OCI-LY1 (cell line): ENCODE data around the gene TAS1R3.

Experiments
- H2AFZ ChIP-seq: fragments of 200-600 bp; sonication (generic), shearing (Covaris generic); 2 replicates; pipeline ENCODE4 v1.6.0; 2014; ENCODE audit warnings: antibody characterized with exemption, mild to moderate bottlenecking, low read length
- H3F3A ChIP-seq: fragments of 200-600 bp; sonication (generic), shearing (Covaris generic); 2 replicates; pipeline ENCODE4 v1.6.0; 2014; ENCODE audit warnings: mild to moderate bottlenecking, antibody characterized with exemption, low read length, moderate library complexity; ENCODE audit not compliant: insufficient read depth
- H3K27ac ChIP-seq: fragments of 200-600 bp; sonication (generic); 2 replicates; pipeline ENCODE4 v1.5.1; 2014; ENCODE audit warnings: low read length, mixed run types, mild to moderate bottlenecking, low read depth; ENCODE audit not compliant: poor library complexity, severe bottlenecking
- H3K27me3 ChIP-seq: fragments of 200-600 bp; sonication (generic); 2 replicates; pipeline ENCODE4 v1.6.0; 2014; ENCODE audit warnings: antibody characterized with exemption, mild to moderate bottlenecking, low read length, moderate library complexity; ENCODE audit not compliant: insufficient read depth
- H3K36me3 ChIP-seq: fragments of 200-600 bp; sonication (generic); 2 replicates; pipeline ENCODE4 v1.6.1; 2014; ENCODE audit warnings: mild to moderate bottlenecking, antibody characterized with exemption, low read length, moderate library complexity, mixed read lengths; ENCODE audit not compliant: insufficient read depth
- H3K4me1 ChIP-seq: fragments of 200-600 bp; sonication (generic); 2 replicates; pipeline ENCODE4 v1.5.1; 2014; ENCODE audit warnings: mild to moderate bottlenecking, low read length, moderate library complexity; ENCODE audit not compliant: insufficient read depth, severe bottlenecking
- H3K4me2 ChIP-seq: fragments of 200-600 bp; sonication (generic), shearing (Covaris generic); 2 replicates; pipeline ENCODE4 v1.6.1; 2014; ENCODE audit warnings: low read length
- H3K4me3 ChIP-seq: fragments of 200-600 bp; sonication (generic); 2 replicates; pipeline ENCODE4 v1.5.1; 2014; ENCODE audit warnings: low read length, low read depth, mild to moderate bottlenecking, mixed read lengths; ENCODE audit not compliant: poor library complexity, severe bottlenecking
- H3K79me2 ChIP-seq: fragments of 200-600 bp; shearing (Covaris generic); 2 replicates; pipeline ENCODE4 v1.6.1; 2016; ENCODE audit warnings: mixed run types, low read length, mixed read lengths; ENCODE audit not compliant: insufficient read depth
- H3K9ac ChIP-seq: fragments of 200-600 bp; sonication (generic), shearing (Covaris generic); 2 replicates; pipeline ENCODE4 v1.6.1; 2014; ENCODE audit warnings: mild to moderate bottlenecking, low read length, mixed read lengths
- H3K9me2 ChIP-seq: fragments of 200-600 bp; sonication (generic), shearing (Covaris generic); 2 replicates; pipeline ENCODE4 v1.6.1; 2014; ENCODE audit warnings: low read depth, mild to moderate bottlenecking, low read length, mixed read lengths
- H3K9me3 ChIP-seq: fragments of 200-600 bp; shearing (Covaris generic); 2 replicates; pipeline ENCODE4 v1.6.1; 2014; ENCODE audit warnings: low read length, mixed read lengths
- H4K20me1 ChIP-seq: fragments of 200-600 bp; sonication (generic), shearing (Covaris generic); 2 replicates; pipeline ENCODE4 v1.6.0; 2016; ENCODE audit warnings: mild to moderate bottlenecking, low read length; ENCODE audit not compliant: insufficient read depth
- EZH2 ChIP-seq: fragments of 200-600 bp; sonication (generic), shearing (Covaris generic); IDR thresholded peaks from 2 replicates; pipeline ENCODE4 v1.8.0; 2017; ENCODE audit warnings: borderline replicate concordance, mixed run types, mild to moderate bottlenecking, antibody characterized with exemption, low read length, moderate library complexity, mixed read lengths
- TF ChIP-seq, protein P1 (sequence below): fragments of 200-600 bp; sonication (generic), shearing (Covaris generic); IDR thresholded peaks from 2 replicates; pipeline ENCODE4 v1.5.1; 2017; ENCODE audit warnings: mild to moderate bottlenecking, antibody characterized with exemption, low read length, moderate library complexity, mixed read lengths

Gene TAS1R3

DNA sequence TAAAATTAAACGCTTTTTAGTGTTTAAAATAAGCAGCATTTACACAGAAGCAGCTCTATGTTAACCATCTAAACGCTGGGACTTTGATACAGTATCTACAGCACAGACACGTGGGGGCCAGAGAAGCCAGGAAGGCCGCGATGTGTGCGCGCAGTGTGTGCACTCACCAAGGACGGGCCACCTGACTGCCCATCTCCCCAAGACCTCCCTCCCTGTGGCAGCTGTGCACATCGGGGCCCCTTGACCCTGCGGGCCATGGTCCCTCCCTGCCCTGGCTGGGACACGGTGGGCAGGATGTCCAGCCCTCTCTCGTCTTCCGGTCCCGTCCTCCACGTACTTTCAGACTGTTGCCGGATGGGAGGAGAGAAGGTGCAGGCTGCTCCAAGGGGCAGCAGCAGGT lies 4.2 kb downstream of the TAS1R3 start:
- H4K20me1 ChIP-seq: no peaks in the 10 kb centered on the region
- H3K27me3 ChIP-seq: no peaks in the 10 kb centered on the region
- no peaks in the 10 kb centered on the region for H3F3A ChIP-seq
- H3K4me1 ChIP-seq: no peaks in the 10 kb centered on the region
- H3K4me3 ChIP-seq: no peak overlapping the region
- H3K9me3 ChIP-seq: no peaks in the 10 kb centered on the region
- no peak overlapping the region for H2AFZ ChIP-seq
- no peaks in the 10 kb centered on the region for H3K9me2 ChIP-seq
- H3K79me2 ChIP-seq: no peaks in the 10 kb centered on the region
- no peak for TF ChIP-seq EZH2
- TF ChIP-seq, protein P1, sequence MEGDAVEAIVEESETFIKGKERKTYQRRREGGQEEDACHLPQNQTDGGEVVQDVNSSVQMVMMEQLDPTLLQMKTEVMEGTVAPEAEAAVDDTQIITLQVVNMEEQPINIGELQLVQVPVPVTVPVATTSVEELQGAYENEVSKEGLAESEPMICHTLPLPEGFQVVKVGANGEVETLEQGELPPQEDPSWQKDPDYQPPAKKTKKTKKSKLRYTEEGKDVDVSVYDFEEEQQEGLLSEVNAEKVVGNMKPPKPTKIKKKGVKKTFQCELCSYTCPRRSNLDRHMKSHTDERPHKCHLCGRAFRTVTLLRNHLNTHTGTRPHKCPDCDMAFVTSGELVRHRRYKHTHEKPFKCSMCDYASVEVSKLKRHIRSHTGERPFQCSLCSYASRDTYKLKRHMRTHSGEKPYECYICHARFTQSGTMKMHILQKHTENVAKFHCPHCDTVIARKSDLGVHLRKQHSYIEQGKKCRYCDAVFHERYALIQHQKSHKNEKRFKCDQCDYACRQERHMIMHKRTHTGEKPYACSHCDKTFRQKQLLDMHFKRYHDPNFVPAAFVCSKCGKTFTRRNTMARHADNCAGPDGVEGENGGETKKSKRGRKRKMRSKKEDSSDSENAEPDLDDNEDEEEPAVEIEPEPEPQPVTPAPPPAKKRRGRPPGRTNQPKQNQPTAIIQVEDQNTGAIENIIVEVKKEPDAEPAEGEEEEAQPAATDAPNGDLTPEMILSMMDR: no peak
- H3K4me2 ChIP-seq: no peak overlapping the region
- H3K9ac ChIP-seq: no peak overlapping the region
- no peaks in the 10 kb centered on the region; the same call in 1 of the 2 replicates for H3K36me3 ChIP-seq
- H3K27ac ChIP-seq: no peak overlapping the region

DNA sequence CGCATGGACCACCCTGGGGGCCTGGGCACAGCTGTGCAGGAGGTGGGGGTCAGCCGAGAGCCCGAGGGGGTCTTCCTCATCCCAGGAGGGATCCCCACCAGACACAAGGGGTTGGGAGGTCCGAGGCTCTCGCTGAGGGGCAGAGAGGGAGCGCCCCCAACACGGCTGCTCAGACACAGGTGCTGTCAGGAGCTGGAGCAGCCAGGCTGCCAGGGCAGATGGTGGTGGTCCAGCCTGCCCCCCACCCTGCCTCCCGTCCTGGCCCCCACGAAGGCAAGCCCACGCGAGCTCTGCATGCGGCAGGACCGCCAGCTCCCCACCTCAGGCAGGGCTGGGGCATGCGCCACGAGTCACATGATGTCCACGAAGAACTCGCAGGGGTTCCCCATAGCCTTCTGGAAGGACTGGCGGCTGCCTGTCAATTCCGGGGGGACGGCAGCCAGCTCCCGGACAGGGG lies 4.7 kb downstream of the TAS1R3 start:
- Histone ChIP-seq H3K27ac (no peak overlapping the region), H3K9me2 (no peaks in the 10 kb centered on the region), H3K79me2 (no peaks in the 10 kb centered on the region), H3K9me3 (no peaks in the 10 kb centered on the region), H3K4me1 (no peaks in the 10 kb centered on the region), H3K4me3 (no peak overlapping the region), H4K20me1 (no peaks in the 10 kb centered on the region), H3K27me3 (no peaks in the 10 kb centered on the region), H3K4me2 (no peak overlapping the region), H3F3A (no peaks in the 10 kb centered on the region), H3K36me3 (no peaks in the 10 kb centered on the region; the same call in 1 of the 2 replicates), H2AFZ (no peak overlapping the region), H3K9ac (no peak overlapping the region)
- TF ChIP-seq, protein P1: no peak
- no peak for TF ChIP-seq EZH2

DNA sequence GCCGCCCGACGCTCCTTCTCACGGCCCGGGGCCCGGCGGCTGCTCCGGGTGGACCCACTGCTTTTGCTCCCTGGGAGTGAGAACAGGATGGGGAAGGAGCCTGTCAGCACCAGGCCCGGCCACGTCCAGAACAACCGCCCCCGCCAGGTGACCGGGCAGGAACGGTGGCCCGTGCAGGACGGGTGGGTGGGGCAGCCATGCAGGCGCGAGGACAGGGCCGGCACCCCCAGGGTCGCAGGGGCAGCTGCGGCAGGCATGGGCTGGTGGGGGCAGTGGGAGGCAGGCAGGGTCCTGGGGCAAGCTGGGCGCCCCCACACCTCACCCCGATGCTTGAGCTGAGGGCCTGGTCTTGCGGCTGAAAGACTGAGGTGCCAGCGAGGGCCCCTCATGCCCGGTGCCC lies 5.4 kb downstream of the TAS1R3 start:
- Histone ChIP-seq H4K20me1 (no peaks in the 10 kb centered on the region), H2AFZ (no peak overlapping the region), H3K27ac (no peak overlapping the region), H3K9me3 (no peaks in the 10 kb centered on the region), H3K4me3 (no peak overlapping the region), H3K36me3 (no peaks in the 10 kb centered on the region; the same call in 1 of the 2 replicates), H3K4me1 (no peaks in the 10 kb centered on the region), H3K9ac (no peak overlapping the region), H3K79me2 (no peaks in the 10 kb centered on the region), H3K27me3 (no peaks in the 10 kb centered on the region), H3K4me2 (no peak overlapping the region), H3K9me2 (no peaks in the 10 kb centered on the region), H3F3A (no peaks in the 10 kb centered on the region)
- no peak for TF ChIP-seq EZH2
- TF ChIP-seq, protein P1: no peak
